ENCODE measurements around the gene RPS2.

DNA sequence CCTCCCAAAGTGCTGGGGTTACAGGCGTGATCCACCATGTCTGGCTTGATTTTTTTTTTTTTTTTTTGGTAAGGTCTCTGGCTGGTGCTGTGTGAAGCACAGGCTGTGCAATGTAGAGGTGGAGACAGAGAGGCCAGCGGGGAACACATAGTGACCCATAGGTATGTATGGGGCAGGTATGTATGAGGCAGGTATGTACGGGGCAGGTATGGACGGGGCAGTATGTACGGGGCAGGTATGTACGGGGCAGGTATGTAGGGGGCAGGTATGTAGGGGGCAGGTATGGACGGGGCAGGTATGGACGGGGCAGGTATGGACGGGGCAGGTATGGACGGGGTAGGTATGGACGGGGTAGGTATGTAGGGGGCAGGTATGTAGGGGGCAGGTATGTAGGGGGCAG lies 15.1 kb downstream of the RPS2 start:
- TF ChIP-seq BCL11A (tag by site-specific recombination; IDR thresholded peaks at IDR 0.05; ENCODE audit: low read depth), result no peak
- no peak for TF ChIP-seq YY1 (tag by site-specific recombination; IDR thresholded peaks at IDR 0.05)
- no peak for TF ChIP-seq CTCF (tag by site-specific recombination; IDR thresholded peaks at IDR 0.05)
- no peak for TF ChIP-seq ZSCAN30 (tag by site-specific recombination; IDR thresholded peaks at IDR 0.05)
- no peak for TF ChIP-seq ELK4 (IDR thresholded peaks at IDR 0.05; ENCODE audit: borderline replicate concordance, low read depth, low read length)
